ENCODE measurements around the gene DCHS2.

Gene DCHS2

GRCh38 chr4:154489558-154490233 lies 1.9 kb downstream of the DCHS2 start:
- DNase-seq (ENCODE audit: low spot score): no peak

GRCh38 chr4:154487145-154487544 lies 4.5 kb downstream of the DCHS2 start:
- DNase-seq (ENCODE audit: low spot score): no peak

- no peak for DNase-seq (ENCODE audit: low spot score)
Observed at GRCh38 chr4:154485127-154485773, 6.3 kb downstream of the DCHS2 start.

- DNase-seq (ENCODE audit: low spot score): no peak
Observed at GRCh38 chr4:154478547-154478946, 13.1 kb downstream of the DCHS2 start.

- DNase-seq (ENCODE audit: low spot score): no peak
Observed at GRCh38 chr4:154478128-154478527, 13.5 kb downstream of the DCHS2 start.

- no peak for DNase-seq (ENCODE audit: low spot score)
Observed at GRCh38 chr4:154476232-154476631, 15.4 kb downstream of the DCHS2 start.

GRCh38 chr4:154475820-154476219 lies 15.8 kb downstream of the DCHS2 start:
- no peak for DNase-seq (ENCODE audit: low spot score)

GRCh38 chr4:154473497-154473896 lies 18.1 kb downstream of the DCHS2 start:
- DNase-seq (ENCODE audit: low spot score): no peak

GRCh38 chr4:154472858-154473257 lies 18.7 kb downstream of the DCHS2 start:
- DNase-seq (ENCODE audit: low spot score): no peak

GRCh38 chr4:154471526-154472331 lies 19.9 kb downstream of the DCHS2 start:
- no peak for DNase-seq (ENCODE audit: low spot score)

GRCh38 chr4:154471032-154471431 lies 20.6 kb downstream of the DCHS2 start:
- no peak for DNase-seq (ENCODE audit: low spot score)

GRCh38 chr4:154467886-154468285 lies 23.7 kb downstream of the DCHS2 start:
- DNase-seq (ENCODE audit: low spot score): no peak

- no peak for DNase-seq (ENCODE audit: low spot score)
Observed at GRCh38 chr4:154466336-154466735, 25.3 kb downstream of the DCHS2 start.

GRCh38 chr4:154465085-154465484 lies 26.5 kb downstream of the DCHS2 start:
- no peak for DNase-seq (ENCODE audit: low spot score)

GRCh38 chr4:154464654-154465053 lies 26.9 kb downstream of the DCHS2 start:
- no peak for DNase-seq (ENCODE audit: low spot score)

- DNase-seq (ENCODE audit: low spot score): no peak
Observed at GRCh38 chr4:154462081-154462810, 29.4 kb downstream of the DCHS2 start.

GRCh38 chr4:154457471-154457870 lies 34.1 kb downstream of the DCHS2 start:
- DNase-seq (ENCODE audit: low spot score): no peak

GRCh38 chr4:154456889-154457288 lies 34.7 kb downstream of the DCHS2 start:
- no peak for DNase-seq (ENCODE audit: low spot score)

GRCh38 chr4:154456240-154456639 lies 35.4 kb downstream of the DCHS2 start:
- DNase-seq (ENCODE audit: low spot score): no peak

GRCh38 chr4:154455111-154455510 lies 36.5 kb downstream of the DCHS2 start:
- DNase-seq (ENCODE audit: low spot score): no peak

GRCh38 chr4:154454710-154455109 lies 36.9 kb downstream of the DCHS2 start:
- no peak for DNase-seq (ENCODE audit: low spot score)

- DNase-seq (ENCODE audit: low spot score): no peak
Observed at GRCh38 chr4:154452798-154453346, 38.7 kb downstream of the DCHS2 start.

Data from CD4-positive, alpha-beta T cell treated with Interleukin-2 at 100 ng/mL for 4 hours (primary cell).